T-helper 2 cell (primary cell): ENCODE measurements around the gene MPRIP.
A peak's percentile ranks its signal among the peaks of the same experiment; 100 is the strongest.

Experiments
- DNase-seq, 5 experiments: peaks; one replicate each; pipeline versions ENCODE4 v3.0.0 to v3.0.0-alpha.2; 2012 to 2022

The MPRIP gene

DNA sequence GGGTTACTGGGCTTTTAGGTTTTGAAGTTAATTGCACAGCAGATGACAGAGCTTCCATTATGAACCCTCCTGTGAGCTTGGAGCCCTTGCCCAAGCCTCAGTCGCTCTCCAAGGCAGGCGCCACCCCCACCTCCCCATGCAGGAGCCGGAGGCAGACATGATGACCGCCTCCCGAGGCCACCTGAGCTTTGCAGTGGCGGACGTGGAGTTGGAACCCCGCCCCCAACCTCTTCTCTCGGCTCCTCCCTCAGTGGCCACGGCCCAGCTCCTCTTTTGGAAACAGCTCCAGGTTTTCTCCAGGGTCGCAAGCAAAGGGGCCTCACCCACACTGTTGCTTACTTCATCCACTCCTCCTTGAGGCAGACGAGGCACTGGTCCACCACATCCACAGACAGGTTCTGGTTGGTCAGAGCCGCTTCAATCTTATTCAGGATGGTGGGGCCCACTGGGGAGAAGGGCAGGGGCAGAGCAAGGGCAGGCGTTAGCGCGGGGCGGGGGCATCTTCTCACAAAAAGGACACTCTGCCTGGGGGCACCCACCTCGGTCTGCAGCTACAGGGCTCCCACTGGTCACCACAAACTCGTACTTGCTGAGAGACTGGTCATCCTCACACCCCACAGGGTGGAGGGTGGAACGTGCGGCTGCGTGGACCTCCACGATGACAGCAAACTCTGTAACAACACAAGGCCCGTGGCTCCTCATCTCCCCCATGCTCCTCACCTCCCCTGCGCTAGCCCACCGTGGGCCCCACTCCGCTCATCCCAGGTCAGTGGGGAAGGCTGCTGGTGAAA, 172.6 kb downstream of the MPRIP start:
- no peak for DNase-seq

DNA sequence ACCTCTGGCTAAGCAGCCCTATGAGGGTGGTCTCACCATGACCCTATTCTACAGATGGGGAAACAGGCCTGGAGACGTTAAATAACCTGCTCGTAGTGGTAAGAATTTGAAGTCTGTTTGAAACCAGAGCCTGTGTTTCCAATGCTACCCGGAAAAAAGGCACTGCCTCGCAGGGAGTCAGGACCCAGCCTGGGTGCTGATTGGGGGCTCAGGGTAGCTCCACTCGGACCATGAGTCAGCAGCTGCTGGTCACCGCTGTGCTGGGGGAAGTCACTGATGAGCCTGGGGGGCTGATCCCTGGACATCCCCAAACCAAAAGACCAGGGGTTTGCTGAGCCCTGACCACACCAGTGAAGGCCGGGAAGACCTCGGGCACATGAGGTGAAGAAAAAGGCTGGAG, 173.3 kb downstream of the MPRIP start:
- DNase-seq, result no peak

DNA sequence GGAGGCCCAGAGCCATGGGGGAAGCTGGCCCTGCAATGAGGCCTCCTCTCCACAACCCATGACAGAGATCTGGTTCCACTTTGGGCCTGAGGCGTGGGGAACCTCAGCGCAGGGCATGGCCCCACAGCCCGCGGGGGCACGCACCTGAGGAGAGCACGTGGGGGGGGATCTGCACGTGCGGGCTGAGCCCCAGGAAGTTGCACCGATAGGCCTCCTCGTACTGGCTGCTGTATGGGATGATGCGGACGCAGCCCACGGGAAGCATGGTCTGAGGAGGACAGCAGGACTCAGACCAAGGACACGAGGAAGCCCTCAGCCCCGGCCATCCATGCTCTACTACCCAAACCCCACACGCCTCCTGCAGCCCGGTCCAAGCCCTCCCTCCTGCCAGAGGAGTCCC, 174.0 kb downstream of the MPRIP start:
- no peak for DNase-seq

DNA sequence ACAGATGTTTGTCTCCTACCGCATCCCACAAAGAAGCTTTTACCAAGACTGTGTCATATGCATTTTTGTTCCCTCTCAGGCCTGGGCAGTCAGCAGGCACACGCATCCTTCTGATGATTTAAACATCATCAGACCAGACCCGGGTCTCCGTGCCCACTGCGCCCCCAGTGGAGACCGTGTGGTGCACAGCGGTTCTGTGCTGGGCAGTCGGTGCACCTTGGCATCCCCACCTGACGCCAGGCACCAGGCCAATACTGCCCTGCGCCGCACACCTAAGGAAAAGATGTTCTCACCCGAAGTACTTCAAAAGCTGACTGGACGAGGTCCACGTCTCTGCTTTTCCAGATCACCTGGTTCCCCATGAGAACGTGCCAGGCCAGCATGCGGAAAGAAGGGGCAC, 174.5 kb downstream of the MPRIP start:
- DNase-seq, result no peak

DNA sequence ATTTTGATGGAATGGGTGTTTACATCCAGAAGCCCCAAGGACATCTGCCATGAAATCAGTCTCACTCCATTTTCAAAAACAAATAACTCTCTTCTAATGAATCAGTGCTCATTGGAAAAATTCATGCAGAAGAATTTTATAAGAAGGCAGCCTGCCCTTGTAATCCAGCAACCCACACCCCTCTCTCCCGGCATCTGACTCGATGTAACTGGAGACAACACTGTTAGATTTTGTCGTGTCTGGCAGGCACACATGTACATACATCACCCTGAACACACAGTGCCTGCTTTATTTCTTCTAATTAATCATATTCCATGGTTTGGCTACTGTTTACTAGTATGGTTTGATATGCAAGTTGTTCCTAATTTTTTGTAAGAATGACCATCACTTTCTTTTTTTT, 175.7 kb downstream of the MPRIP start:
- no peak for DNase-seq

DNA sequence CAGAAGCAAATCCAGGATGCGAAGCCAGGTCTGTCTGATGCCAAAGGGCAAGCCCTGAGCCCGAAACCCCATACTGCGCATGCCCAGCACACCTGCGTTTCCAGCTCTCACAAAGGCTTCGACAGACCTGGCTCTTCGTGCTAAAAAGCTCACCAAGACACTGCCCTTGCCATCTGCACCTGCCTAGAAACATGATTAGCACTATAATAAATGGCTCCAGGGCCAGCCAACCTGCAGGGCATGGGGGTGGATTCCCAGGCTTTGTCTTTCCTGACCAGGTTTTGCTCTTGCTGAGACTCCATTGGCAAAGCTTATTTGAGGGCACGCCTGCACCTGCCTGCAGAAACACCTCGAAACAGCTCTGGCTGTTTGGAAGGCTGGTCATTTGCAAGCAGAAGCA, 178.3 kb downstream of the MPRIP start:
- no peak for DNase-seq

DNA sequence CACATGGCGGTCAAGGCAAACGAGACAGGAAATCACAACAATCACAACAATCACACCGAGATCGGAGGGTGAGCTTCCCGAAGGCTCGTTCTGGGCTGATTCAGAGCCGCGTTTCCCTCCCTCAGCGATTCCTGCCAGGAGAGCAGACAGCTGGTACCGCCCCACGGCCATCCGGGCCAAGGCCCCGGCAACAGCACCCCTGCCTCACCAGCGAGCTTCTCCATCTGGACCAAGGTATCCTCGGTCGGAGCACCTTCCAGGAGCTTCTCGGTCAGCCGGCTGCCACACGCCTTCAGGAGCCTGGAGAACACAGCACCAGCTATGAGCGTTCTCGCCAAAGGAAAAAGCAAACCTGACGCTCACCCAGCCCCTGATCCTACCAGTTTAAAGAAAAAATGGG, 179.1 kb downstream of the MPRIP start:
- no peak for DNase-seq

DNA sequence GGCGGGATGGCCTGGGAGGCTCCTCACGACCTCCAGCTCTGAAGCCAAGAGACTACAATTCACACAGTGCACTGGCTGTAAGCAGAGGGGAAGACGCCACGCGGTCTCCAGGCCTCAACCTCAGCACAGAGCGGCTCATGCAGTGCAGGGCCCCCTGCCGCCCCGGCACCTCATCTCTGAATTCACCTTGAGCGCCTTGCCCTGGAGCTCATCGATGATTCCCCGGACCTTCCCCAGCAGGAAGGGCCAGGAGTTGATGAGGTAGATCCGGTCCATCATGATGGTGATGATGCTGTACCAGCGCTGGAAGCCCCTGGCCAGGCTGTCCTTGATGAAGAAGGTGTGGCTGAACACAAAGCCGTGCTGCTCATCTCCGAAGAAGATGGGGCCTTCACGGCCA, 181.5 kb downstream of the MPRIP start:
- DNase-seq, result no peak

DNA sequence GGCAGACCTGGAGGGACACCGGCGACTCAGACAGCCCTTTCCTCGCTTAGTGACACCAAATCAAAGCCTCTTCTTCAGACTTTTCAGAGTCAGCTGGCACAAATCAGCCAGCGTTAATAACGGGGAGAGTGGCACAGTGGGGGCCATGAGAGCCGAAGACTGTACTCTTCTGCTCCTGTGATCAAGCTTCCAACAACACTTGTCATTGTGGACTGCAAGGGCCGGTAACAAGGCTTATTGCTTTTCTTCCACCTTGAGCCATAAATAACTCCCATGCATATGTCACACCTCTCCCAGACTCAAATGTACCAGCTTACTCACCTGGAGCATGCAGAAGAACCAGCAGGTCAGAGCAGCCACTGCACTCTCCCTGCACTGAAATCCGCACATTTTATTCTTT, 181.9 kb downstream of the MPRIP start:
- DNase-seq, result no peak

DNA sequence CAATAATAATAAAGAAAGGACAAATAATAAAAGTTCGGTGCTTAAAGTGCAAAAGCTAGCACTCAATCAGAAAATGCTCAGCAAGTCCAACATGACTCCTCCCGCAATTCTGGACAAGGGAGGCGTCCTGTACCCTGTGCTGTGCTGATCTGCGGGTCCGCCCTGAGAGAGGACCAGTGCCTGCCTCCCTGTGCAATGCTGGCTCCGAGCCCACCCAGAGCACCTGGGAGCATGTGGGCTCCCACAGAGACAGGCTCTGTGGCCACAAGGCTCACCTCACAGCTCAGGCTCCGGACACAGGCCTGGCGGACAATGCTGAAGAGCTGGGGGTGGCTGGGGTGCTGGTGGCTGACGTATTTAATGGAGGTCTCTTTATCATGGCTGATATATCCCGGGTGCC, 183.6 kb downstream of the MPRIP start:
- no peak for DNase-seq

DNA sequence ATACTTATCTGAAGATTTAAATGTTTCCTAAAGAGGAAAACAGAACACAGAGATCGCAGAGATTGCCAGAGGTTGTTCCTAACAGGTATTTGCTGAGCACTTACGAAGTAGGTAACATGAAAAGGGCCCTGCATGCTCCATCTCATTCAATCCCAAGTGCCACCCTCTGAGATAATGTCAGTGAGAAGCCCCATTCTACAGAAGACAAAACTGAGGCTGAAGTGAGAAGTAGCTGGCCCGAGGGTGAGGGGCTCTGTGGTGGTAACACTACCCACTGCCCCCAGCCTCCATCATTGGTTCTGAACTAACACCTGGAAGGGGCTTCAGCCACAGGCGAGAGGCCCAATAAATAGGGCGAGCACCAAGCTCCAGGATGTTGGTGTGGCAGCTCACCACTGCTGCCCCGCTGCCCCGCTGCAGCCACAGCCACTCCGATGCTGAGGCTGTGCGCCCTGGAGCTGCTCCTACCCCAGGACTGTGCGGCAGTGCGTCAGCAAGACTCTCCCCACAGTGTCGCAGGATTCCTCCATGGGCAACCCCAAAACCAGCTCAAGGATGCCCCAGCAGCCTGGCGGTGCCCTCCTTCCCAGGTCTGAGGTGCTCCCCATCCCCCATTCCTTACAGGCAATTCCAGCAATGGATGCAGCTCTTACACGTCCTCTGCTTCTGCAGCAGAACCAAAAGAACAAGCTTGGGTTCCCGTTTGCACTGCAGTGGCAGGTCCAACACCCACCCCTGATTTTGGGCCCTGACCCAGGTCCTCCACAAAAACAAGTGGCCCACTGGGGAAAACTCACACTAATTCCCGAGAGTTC, 184.4 kb downstream of the MPRIP start:
- no peak for DNase-seq

DNA sequence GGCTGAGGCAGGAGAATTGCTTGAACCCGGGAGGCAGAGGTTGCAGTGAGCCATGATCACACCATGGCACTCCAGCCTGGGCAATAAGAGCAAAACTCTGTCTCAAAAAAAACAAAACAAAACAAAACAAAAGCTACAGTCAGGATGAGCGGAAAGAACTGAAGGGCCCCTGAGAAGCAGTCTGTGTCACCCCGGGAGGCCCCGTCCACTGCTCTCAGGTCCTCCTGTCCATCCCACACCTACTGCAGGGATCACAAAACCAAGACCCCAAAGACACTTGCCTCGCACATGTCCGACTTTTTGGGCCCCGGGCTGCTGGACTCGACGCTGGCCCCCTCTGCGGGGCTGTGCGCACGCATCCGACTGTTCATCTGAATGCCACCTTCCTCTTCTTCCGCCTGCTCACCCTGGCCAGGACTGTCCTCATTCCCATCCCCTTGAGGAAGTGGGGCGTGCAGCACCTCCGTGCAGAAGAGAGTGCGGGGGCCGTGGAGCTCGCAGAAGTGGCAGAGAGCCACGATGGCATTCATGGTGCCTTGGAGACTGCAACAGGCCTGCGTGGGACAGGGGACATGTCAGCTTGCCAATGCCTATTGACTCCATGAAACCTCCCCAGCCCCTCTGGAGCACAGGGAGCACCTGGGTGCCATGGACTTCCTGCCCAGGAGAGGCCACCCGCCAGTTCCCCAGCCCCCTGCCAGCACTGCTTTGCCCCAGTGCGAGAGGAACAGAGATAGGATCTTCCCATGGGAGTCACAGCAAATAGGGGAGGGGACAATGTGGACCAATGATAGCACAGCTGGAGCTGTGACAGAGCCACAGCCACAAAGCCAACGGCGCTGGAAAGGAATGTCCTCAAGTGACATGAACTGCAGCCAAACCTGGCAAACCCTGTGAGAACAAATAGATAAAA, 185.6 kb downstream of the MPRIP start:
- no peak for DNase-seq

DNA sequence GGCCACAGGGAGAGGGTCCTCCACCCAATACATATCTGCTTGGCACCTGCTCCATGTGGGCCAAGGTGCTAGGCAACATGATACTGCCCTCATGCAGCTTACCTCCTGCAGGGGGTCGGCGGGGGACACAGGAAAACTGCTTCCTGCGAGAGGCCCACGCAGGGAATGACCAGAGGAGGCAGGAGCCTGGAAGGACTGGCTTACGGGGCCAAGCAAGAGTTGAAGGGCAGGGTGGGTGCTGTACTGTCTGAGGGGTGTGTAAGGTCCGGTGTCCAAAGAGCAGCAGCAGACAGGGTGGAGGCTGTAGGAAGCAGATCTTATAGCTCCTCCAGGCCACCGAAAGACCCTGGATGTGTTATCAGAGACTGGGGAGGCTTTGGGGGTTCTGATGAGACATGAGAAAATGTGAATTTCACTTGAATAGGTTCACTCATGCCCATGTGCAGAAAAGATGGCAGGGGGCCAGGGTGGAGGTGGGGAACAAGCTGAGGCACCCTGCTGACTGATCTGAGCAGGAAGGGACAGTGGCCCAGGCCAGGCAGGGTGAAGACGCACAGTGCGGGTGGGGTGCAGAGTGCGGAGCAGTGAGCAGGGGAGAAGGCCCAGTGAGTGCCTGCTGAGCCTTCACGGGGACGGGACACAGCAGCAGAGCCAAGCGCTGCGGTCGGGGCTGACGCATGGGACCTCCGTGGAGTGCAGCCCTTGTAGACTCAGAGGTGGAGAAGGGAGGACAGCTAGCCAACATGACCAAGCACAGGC, 186.4 kb downstream of the MPRIP start:
- DNase-seq, result no peak

DNA sequence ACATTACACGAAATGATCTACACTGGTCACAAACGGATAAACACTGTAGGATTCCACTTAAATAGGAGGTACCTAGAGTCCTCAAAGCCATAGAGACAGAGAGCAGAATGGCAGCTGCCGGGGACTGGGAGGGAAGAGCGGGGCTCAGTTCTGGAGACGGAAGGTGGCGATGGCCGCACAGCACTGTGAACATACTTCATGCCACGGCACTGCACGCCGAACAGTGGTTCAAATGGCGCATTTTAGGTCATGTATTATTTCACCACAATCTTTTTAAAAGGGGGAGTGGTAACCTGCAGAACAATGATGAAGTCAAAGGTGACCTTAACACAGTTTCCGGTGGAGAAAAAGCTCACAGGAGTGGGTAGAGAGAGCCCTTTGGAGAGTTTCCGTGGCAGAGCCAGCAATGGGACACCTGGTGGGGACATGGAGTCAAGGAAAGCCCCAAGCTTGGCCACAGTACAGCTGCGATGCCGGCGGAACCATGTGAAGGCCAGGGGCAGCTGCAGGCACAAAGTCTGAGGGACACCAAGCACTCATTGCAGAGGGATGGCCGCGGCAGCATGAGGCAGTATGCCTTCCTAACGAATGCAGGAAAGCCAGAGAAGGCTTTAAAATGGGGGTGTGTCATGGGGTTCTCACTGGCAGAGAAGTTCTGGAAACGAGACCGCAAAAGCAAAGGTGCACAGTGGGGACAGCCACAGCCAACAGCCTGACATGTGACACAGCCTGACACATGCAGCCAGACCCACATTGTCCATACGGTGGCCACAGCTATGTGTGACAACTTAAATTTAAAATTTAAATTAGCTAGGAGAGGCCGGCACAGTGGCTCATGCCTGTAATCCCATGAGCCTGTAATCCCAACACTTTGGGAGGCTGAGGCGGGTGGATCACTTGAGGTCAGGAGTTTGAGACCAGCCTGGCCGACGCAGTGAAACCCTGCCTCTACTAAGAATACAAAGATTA, 187.4 kb downstream of the MPRIP start:
- no peak for DNase-seq

DNA sequence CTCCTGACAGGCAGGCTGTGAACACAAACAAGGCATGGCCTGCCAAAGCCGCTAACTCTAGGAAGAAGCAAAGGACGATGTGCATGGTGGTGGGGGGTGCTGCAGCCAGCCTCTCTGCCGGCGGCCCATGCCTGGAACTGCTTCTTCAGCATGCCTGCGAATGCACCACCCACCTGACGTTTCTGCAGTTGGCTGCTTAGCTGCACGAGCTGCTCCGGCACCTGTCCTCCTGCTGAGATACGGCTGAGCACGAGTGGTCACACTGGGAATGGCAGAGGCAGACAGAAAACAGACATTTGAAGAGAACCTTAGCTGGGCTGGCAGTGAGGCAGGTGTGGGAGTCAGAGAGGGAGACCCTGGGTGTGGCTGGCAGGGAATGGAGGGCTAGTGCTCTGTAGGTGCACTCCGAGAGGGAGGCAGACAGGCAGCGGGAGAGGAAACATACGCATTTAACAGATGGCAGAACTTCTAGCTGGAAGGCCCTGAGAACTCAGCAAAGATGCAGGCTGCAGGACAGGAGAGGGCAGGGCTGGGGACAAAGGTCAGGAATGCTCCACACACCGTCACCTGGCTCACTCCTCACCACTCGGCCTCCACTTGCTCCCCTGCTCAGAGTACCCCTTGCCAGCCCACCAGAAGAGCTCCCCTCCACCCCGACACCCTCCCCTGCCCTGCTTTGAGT, 189.5 kb downstream of the MPRIP start:
- no peak for DNase-seq

DNA sequence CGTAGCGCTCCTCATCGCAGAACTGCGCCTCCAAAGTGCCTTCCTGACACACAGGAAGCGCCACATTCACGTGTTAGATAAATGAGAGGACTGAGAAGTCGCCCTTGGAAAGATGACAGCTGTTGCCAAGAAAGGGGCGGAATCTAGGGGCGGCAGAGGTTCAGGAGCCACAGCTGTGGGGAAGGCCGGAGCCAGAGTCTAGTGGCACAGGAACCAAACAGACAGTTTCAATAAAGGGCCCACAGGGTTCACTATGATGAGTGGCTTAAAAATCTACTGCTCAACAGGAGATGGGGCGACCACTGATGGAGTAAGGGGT, 190.0 kb downstream of the MPRIP start:
- DNase-seq, result no peak

DNA sequence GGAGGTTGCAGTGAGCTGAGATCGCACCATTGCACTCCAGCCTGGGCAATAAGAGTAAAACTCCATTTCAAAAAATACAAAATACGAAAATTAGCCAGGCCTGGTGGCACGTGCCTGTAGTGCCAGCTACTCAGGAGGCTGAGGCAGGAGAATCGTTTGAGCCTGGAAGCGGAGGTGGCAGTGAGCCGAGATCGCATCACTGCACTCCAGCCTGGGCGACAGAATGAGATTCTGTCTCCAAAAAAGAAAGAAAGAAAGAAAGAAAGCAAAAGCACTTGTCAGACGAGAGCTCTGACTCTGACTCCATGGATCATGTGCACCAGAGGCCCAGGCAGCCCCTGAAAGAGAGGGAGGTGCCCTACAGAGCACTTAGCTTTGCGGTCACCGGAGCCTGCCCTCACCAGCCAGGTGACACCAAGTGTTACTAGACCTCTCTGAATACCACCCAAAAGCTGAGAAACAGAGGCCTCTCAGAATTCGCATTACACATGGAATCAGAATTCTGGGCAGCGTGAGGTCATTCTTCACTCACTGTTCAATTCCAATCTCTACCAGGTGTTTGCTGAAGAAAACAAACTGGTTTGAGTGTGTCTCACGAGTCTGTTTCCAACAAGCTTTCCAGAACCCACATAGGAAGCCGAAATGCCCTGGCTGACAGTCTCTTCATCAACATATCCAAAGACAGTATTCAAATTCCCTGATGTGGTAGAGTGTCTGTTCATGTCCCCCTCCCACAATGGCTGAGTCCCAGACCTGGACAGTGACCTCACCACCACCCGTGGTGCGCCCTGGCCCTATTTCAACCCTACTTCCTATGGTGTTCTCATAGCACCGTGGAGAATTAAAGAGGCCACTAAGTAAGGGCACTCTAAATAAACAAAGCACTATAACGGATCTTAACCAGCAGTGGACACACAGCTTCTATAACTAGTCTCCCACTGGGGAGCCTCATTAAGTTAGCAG, 193.2 kb downstream of the MPRIP start:
- DNase-seq, result peak in 1 of 5 experiments; percentile 10

DNA sequence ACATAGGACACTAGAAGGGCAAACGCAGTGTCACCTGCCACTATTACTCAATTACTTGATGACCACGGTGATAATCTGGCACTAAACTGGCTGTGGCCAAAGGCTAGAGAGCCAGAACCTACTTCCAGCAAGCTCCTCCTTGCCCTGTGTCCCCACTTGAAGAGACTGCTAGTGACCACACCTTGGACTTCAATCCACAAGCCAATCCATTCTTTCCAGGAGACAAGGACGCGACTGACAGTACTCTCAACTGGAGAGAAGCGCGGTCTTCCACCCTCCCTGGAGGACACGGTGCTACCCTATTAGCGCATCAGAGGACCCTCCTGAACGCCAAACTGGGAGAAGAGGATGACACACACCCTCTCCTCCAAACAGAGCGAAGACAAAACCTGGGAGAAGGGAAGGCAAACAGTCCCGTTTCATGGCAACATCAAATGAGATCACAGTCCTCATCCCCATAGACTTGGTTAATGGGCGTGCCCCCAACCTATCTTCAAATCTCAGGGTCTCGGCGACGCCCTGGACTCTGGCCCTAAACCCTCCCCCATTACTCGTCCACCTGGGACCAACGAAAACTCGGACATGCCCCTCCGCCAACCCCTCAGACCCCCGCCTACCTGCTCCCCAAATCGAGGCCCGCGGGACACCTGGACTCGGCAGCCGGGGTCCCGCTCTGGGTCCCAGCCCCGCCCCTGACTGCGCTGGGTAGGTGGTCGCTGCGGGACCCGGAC, 194.2 kb downstream of the MPRIP start:
- peak in 1 of 5 experiments; percentile 18 for DNase-seq
